NB4 (cell line): ENCODE data around the gene LGR5.

Source experiments
- DNase-seq: peaks from one replicate; pipeline ENCODE4 v3.0.0; 2010; ENCODE audit warnings: low read depth
- H3K4me3 ChIP-seq: one replicate; pipeline ENCODE4 v1.5.1; 2011; ENCODE audit warnings: mild to moderate bottlenecking, low read depth, low read length, moderate library complexity
- MYC ChIP-seq: IDR thresholded peaks from 2 replicates; pipeline ENCODE4 v1.6.1; 2011; ENCODE audit warnings: low read depth, low read length
- POLR2A ChIP-seq: IDR thresholded peaks from 2 replicates; pipeline ENCODE4 v1.6.1; 2011; ENCODE audit warnings: mild to moderate bottlenecking; ENCODE audit not compliant: insufficient read length; ENCODE audit errors: extremely low read depth
- TF ChIP-seq, protein P1 (sequence below): IDR thresholded peaks from 2 replicates; pipeline ENCODE4 v1.6.1; 2011; ENCODE audit warnings: low read depth, low read length
- TF ChIP-seq, protein P2 (sequence below): IDR thresholded peaks from one replicate; pipeline ENCODE4 v1.5.1; 2012; ENCODE audit warnings: low read depth, low read length

Gene LGR5, protein sequence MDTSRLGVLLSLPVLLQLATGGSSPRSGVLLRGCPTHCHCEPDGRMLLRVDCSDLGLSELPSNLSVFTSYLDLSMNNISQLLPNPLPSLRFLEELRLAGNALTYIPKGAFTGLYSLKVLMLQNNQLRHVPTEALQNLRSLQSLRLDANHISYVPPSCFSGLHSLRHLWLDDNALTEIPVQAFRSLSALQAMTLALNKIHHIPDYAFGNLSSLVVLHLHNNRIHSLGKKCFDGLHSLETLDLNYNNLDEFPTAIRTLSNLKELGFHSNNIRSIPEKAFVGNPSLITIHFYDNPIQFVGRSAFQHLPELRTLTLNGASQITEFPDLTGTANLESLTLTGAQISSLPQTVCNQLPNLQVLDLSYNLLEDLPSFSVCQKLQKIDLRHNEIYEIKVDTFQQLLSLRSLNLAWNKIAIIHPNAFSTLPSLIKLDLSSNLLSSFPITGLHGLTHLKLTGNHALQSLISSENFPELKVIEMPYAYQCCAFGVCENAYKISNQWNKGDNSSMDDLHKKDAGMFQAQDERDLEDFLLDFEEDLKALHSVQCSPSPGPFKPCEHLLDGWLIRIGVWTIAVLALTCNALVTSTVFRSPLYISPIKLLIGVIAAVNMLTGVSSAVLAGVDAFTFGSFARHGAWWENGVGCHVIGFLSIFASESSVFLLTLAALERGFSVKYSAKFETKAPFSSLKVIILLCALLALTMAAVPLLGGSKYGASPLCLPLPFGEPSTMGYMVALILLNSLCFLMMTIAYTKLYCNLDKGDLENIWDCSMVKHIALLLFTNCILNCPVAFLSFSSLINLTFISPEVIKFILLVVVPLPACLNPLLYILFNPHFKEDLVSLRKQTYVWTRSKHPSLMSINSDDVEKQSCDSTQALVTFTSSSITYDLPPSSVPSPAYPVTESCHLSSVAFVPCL

DNA sequence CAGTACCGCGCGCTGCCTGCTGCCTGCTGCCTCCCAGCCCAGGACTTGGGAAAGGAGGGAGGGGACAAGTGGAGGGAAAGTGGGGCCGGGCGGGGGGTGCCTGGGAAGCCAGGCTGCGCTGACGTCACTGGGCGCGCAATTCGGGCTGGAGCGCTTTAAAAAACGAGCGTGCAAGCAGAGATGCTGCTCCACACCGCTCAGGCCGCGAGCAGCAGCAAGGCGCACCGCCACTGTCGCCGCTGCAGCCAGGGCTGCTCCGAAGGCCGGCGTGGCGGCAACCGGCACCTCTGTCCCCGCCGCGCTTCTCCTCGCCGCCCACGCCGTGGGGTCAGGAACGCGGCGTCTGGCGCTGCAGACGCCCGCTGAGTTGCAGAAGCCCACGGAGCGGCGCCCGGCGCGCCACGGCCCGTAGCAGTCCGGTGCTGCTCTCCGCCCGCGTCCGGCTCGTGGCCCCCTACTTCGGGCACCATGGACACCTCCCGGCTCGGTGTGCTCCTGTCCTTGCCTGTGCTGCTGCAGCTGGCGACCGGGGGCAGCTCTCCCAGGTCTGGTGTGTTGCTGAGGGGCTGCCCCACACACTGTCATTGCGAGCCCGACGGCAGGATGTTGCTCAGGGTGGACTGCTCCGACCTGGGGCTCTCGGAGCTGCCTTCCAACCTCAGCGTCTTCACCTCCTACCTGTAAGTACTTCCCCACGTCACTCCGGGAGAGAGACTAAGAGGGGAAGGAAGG, at the start of gene LGR5:
Gene LGR5 (plus strand): TSS at position 186 of the 732 bp plus-strand sequence. CDS start 283 bp downstream, at position 469.
- no peak within 1 kb of the TSS for H3K4me3 ChIP-seq
- DNase-seq, result no peak
- TF ChIP-seq, protein P1, sequence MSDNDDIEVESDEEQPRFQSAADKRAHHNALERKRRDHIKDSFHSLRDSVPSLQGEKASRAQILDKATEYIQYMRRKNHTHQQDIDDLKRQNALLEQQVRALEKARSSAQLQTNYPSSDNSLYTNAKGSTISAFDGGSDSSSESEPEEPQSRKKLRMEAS, result no peak
- TF ChIP-seq MYC (no peak), POLR2A (no peak)
- TF ChIP-seq, protein P2, sequence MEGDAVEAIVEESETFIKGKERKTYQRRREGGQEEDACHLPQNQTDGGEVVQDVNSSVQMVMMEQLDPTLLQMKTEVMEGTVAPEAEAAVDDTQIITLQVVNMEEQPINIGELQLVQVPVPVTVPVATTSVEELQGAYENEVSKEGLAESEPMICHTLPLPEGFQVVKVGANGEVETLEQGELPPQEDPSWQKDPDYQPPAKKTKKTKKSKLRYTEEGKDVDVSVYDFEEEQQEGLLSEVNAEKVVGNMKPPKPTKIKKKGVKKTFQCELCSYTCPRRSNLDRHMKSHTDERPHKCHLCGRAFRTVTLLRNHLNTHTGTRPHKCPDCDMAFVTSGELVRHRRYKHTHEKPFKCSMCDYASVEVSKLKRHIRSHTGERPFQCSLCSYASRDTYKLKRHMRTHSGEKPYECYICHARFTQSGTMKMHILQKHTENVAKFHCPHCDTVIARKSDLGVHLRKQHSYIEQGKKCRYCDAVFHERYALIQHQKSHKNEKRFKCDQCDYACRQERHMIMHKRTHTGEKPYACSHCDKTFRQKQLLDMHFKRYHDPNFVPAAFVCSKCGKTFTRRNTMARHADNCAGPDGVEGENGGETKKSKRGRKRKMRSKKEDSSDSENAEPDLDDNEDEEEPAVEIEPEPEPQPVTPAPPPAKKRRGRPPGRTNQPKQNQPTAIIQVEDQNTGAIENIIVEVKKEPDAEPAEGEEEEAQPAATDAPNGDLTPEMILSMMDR, result no peak

DNA sequence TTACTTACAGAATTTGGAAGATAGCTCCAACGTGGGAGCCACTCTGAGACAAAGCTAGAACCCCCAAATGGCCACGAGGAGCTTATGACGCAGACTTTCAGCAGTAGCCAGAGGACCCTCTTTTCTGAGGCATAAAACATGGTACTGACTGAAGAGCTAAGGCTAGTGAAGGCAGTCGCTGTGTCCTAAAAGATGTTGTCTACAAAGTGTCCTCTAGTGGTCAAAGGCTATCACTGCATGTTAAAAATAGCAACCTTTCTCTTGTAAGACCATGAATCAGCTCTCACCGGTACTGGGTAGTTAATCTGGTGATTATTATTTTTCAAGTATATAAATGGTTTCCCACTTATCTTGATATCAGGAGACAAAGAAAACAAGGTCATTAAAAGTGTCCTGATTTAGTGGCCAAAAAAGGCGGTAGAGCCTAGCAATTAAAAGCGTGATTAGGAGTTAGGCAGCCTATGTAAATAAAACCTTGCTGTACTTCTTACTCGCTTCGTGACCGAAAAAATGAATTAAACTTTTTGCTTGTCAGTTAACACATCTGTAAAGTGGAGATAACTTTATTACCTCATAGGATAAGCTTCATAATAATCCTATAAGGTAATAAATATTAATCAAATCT, 47.0 kb upstream of the LGR5 start:
- peak; percentile 73 for DNase-seq
- H3K4me3 ChIP-seq, result no peak overlapping the region
- no peak for TF ChIP-seq MYC
- TF ChIP-seq, protein P2, result peak; percentile 91

DNA sequence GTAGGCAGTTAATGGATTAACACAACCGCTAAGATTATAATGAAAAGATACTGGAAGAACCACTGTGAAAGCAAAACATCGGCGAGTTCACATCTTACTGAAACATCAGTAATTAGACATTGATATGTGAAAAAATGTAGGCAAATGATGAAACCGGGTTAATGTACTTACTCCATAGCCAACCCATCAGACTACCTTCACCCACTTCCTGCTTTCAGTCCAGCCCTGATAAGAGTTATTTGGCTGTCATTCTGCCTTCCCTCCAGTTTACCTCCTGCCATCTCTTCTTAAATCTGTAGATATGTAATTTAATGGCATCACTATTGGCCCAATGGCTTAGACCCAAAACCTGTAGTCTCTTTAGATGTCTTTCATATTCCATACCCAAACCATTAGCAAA, 46.0 kb upstream of the LGR5 start:
- no peak for DNase-seq
- H3K4me3 ChIP-seq, result no peak overlapping the region
- TF ChIP-seq POLR2A, result no peak
- TF ChIP-seq MYC, result no peak
- TF ChIP-seq, protein P1, result no peak
- TF ChIP-seq, protein P2, result no peak

DNA sequence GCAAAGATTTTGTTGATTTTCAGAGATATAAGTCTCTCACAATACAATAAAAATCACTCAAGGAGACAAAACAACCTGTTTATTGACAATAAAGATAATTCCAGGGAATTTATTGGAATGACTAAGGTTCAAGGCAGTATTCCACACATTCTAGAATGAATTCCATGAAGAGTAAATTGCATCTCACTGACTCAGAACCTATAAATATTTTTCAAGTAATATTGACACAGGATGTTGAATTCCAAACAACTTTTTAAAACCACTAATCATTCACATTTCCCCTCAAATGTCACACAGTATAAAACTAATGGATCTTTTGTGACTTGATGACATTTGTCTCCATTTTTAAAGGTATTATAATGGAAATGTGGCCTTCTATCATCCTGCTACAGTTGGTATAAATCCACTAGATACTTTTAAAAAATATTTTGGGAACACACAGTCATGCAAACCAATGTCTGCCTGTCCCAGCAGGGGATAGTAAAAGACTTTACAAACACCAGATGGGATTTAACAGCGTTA, 42.1 kb upstream of the LGR5 start:
- DNase-seq, result no peak
- TF ChIP-seq MYC (no peak), POLR2A (no peak)
- TF ChIP-seq, protein P1, result no peak
- TF ChIP-seq, protein P2, result no peak
- H3K4me3 ChIP-seq, result no peak overlapping the region

DNA sequence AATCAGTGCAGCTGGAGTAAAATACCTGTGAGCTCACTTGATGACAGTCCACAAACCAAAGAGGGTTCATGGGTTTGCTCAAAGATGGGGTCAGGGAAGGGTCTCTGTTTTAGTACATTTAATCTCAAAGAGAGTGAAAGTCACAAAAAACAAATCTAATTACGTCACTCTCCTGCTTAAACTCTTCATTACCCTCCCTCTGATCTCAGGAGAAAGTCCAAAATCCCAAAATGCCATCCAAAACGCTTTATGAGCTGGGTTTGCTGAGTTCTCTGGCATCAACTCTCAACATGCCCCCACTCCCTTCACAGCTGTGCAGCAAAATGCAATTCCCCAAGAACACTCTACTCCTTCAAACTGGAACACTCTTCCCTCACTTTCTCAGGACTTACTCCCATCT, 40.4 kb upstream of the LGR5 start:
- H3K4me3 ChIP-seq, result no peak overlapping the region
- no peak for DNase-seq
- TF ChIP-seq, protein P1, result no peak
